Common myeloid progenitor, CD34-positive (primary cell): ENCODE data around the gene KIAA1217.

Experiments
- CTCF ChIA-PET: fragments of 350-600 bp; sonication (Branson Sonifier 250); formaldehyde crosslinking; loops from one replicate; lab custom pipeline; 2021; ENCODE audit warnings: antibody characterized with exemption; lab: Charles Lee
- POLR2A ChIA-PET: fragments of 350-600 bp; sonication (Branson Sonifier 250); formaldehyde crosslinking; loops from one replicate; lab custom pipeline; 2021; ENCODE audit warnings: antibody characterized with exemption; lab: Charles Lee
- DNase-seq, 3 donors: peaks; one replicate each; pipeline versions ENCODE4 v3.0.0 to v3.0.0-alpha.2; 2013
- H3K27ac ChIP-seq, 2 experiments: 1 replicate in 1 of 2; 2 replicates in 1 of 2; pipeline ENCODE4 v1.7.0; 2013; ENCODE audit warnings: inconsistent platforms in 2 of 2, low read length in 2 of 2, mild to moderate bottlenecking in 2 of 2, low read depth in 1 of 2, moderate library complexity in 1 of 2; ENCODE audit not compliant: severe bottlenecking in 2 of 2, insufficient read depth in 1 of 2, poor library complexity in 1 of 2
- H3K27me3 ChIP-seq, 5 experiments: replicated peaks in 2 of 5; 1 replicate in 3 of 5; 2 replicates in 2 of 5; pipeline versions ENCODE4 v1.6.1 to v1.7.0; 2013; ENCODE audit warnings: low read length in 4 of 5, mild to moderate bottlenecking in 2 of 5, moderate library complexity in 2 of 5, inconsistent platforms in 1 of 5; ENCODE audit not compliant: insufficient read depth in 5 of 5, control insufficient read depth in 4 of 5
- H3K36me3 ChIP-seq, 4 experiments: 1 replicate in 2 of 4; 2 replicates in 2 of 4; pipeline versions ENCODE4 v1.6.1 to v1.7.0; 2013; ENCODE audit warnings: low read length in 3 of 4, control low read depth in 1 of 4, mild to moderate bottlenecking in 1 of 4; ENCODE audit not compliant: control insufficient read depth in 4 of 4, insufficient read depth in 4 of 4
- H3K4me1 ChIP-seq, 4 experiments: 1 replicate in 3 of 4; 2 replicates in 1 of 4; pipeline versions ENCODE4 v1.6.1 to v1.7.1; 2013; ENCODE audit warnings: low read length in 3 of 4, mild to moderate bottlenecking in 3 of 4, control low read depth in 1 of 4, inconsistent platforms in 1 of 4, moderate library complexity in 1 of 4; ENCODE audit not compliant: control insufficient read depth in 4 of 4, insufficient read depth in 4 of 4; ENCODE audit errors: control extremely low read depth in 1 of 4
- H3K4me3 ChIP-seq, 7 experiments: 1 replicate in 4 of 7; 2 replicates in 3 of 7; pipeline versions ENCODE4 v1.5.1 to v1.7.0; 2013; ENCODE audit warnings: mild to moderate bottlenecking in 7 of 7, low read length in 6 of 7, moderate library complexity in 6 of 7, inconsistent platforms in 2 of 7, low read depth in 2 of 7, control low read depth in 1 of 7; ENCODE audit not compliant: insufficient read depth in 4 of 7, control insufficient read depth in 1 of 7; ENCODE audit errors: extremely low read depth in 1 of 7
- H3K9me3 ChIP-seq, 5 experiments: 1 replicate in 4 of 5; 2 replicates in 1 of 5; pipeline versions ENCODE4 v1.6.1 to v1.7.1; 2013; ENCODE audit warnings: low read length in 4 of 5, mild to moderate bottlenecking in 2 of 5, inconsistent platforms in 1 of 5, low read depth in 1 of 5, moderate library complexity in 1 of 5; ENCODE audit not compliant: control insufficient read depth in 4 of 5, insufficient read depth in 2 of 5; ENCODE audit errors: control extremely low read depth in 1 of 5
- WGBS: methylation state at CpG from one replicate; pipeline ENCODE4 v1.1.5; 2013; ENCODE audit not compliant: insufficient coverage; 5-methylcytosine and 5-hydroxymethylcytosine counted together

KIAA1217 gene

GRCh38 chr10:24383681-24384106 lies 174.8 kb downstream of the KIAA1217 start:
- Histone ChIP-seq H3K9me3 (no peaks in the 10 kb centered on the region), H3K27me3 (peaks cover 0 to 14% (median 11%) of the 10 kb centered on the region in 5 experiments), H3K36me3 (no peaks in the 10 kb centered on the region), H3K27ac (no peak overlapping the region), H3K4me3 (no peak overlapping the region), H3K4me1 (peaks cover 0 to 8% (median 5%) of the 10 kb centered on the region in 4 experiments)
- peak; percentile 39 to 86 (median 85) for DNase-seq
- ChIA-PET CTCF (no interaction called here), POLR2A (no interaction called here)
- WGBS: 38% methylated on average over 10 of the region's 10 CpGs

DNA sequence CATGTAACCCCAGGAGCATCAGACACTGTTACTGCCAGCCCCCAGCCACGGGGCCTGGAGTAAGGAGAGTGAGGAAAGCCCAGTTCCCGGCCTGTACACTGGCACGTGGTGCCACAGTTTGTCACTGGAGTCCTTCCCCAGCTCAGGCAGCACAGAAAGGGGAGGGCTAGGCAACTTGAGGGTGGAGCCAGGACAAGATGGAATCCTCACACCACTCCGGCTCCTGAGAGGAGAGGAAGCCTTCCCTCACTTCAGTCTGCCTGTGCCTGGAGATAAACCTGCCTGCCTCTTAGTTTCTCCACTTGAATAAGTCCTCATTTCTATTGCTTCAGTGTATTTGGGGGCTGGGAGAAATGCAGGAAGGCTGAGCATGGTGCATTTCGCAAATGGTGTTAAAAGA lies 176.0 kb downstream of the KIAA1217 start:
- 48% methylated on average over 4 of the region's 5 CpGs for WGBS
- Histone ChIP-seq H3K27me3 (peaks cover 0 to 14% (median 11%) of the 10 kb centered on the region in 5 experiments), H3K9me3 (no peaks in the 10 kb centered on the region), H3K4me3 (no peak overlapping the region), H3K4me1 (peaks cover 0 to 8% (median 5%) of the 10 kb centered on the region in 4 experiments), H3K27ac (no peak overlapping the region), H3K36me3 (no peaks in the 10 kb centered on the region)
- ChIA-PET POLR2A (no interaction called here), CTCF (no interaction called here)
- DNase-seq: no peak

DNA sequence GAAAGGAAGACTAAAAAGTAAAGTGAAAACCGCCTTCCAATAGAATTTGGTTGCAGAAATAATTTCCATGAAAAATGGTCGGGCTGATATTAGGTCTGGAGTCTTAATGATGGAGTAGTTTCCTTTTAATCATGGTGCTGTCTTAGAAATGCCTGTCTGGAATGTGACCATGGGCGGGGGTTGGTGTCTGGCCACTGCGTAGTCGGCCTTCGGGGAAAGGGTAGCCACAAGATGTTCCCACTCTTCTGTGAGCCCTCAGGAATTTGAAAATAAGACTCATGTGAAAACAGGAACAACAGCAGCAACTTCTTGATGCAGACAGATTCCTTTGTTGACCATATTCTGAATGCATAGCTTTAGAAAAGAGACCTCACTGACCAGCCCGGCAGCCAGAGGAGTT lies 176.8 kb downstream of the KIAA1217 start:
- DNase-seq: no peak
- Histone ChIP-seq H3K4me1 (peaks cover 0 to 8% (median 5%) of the 10 kb centered on the region in 4 experiments), H3K4me3 (no peak overlapping the region), H3K27me3 (peaks cover 0 to 14% (median 11%) of the 10 kb centered on the region in 5 experiments), H3K36me3 (no peaks in the 10 kb centered on the region), H3K27ac (no peak overlapping the region), H3K9me3 (no peaks in the 10 kb centered on the region)
- CTCF ChIA-PET: no interaction called here
- POLR2A ChIA-PET: no interaction called here
- WGBS: 66% methylated on average over 7 of the region's 7 CpGs

DNA sequence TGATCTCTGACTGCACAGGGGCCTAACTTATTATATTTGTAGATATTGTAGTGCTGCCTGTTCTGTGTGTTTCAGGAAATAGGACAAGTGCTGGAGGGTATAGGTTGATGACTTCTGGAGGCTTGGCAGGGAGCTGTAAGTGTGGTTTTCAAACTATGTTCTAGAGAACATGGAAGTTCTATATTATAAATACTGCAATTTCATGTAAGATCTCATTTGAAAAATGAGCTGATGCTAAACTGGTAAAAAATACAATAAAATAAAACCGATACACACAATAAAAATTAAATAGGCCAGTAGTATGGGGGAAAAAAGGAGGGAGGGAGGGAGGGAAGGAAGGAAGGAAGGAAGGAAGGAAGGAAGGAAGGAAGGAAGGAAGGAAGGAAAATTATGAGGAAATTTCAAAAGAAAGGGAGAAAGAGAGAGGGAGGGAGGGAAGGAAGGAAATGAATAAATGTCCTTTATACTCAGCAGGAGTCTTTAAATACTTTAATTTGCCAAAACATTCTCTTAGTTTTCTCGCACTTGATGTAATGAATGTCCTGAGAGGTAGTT lies 181.3 kb downstream of the KIAA1217 start:
- ChIA-PET CTCF (no interaction called here), POLR2A (no interaction called here)
- H3K9me3 ChIP-seq: no peaks in the 10 kb centered on the region
- no peak overlapping the region for H3K27ac ChIP-seq
- H3K27me3 ChIP-seq: peaks cover 0 to 9% (median 7%) of the 10 kb centered on the region in 5 experiments
- no peaks in the 10 kb centered on the region for H3K36me3 ChIP-seq
- no CpG with 5 or more reads among the region's 2 CpGs for WGBS
- DNase-seq: no peak
- no peak overlapping the region for H3K4me3 ChIP-seq
- no peaks in the 10 kb centered on the region for H3K4me1 ChIP-seq

DNA sequence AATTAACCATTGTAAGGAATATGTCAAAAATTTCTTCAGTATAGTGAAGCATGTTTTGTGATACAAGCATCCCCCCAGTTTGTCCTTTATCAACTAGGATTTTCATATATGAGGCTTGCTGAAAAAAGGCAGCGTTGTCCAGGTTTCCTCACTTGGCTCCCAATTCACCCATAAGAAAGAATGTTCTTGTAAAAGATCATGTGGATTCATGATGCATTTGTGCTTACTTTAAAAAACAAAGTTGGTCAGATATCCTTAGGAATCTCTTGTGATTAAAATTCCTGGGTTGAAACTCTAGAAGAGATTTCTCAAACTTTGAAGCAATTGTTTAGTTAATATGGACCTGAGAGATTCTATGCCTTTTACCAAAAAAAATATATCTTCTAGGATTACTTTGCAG lies 181.8 kb downstream of the KIAA1217 start:
- H3K4me3 ChIP-seq: no peak overlapping the region
- no peaks in the 10 kb centered on the region for H3K9me3 ChIP-seq
- no peaks in the 10 kb centered on the region for H3K4me1 ChIP-seq
- H3K27me3 ChIP-seq: peaks cover 0 to 9% (median 4%) of the 10 kb centered on the region in 5 experiments
- H3K36me3 ChIP-seq: no peaks in the 10 kb centered on the region
- POLR2A ChIA-PET: no interaction called here
- CTCF ChIA-PET: no interaction called here
- no CpG with 5 or more reads among the region's 1 CpG for WGBS
- H3K27ac ChIP-seq: no peak overlapping the region
- no peak for DNase-seq

DNA sequence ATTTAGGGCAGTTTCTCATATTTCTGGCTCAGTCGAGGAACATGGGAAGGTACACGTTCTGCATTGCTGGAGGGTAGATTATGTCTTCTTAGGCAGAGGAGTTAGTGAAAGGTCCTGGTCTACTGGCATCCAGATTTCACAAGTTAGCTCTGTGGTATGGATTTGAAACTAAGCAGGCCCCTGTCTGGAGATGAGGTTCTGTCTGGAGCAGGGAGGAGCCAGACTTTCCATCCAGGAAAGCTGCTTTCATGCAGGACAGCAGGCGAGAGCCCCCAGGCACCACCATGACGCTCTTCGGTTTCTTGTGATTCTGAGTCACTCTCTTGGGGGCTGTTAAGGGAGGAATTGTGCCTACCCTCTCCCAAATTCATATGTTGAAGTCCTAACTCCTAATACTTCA lies 184.3 kb downstream of the KIAA1217 start:
- peaks cover 0 to 7% (median 0%) of the 10 kb centered on the region in 5 experiments for H3K27me3 ChIP-seq
- WGBS: 96% methylated on average over 4 of the region's 5 CpGs
- H3K9me3 ChIP-seq: no peaks in the 10 kb centered on the region
- ChIA-PET POLR2A (no interaction called here), CTCF (no interaction called here)
- no peaks in the 10 kb centered on the region for H3K36me3 ChIP-seq
- no peak overlapping the region for H3K27ac ChIP-seq
- no peak for DNase-seq
- no peaks in the 10 kb centered on the region for H3K4me1 ChIP-seq
- no peak overlapping the region for H3K4me3 ChIP-seq

DNA sequence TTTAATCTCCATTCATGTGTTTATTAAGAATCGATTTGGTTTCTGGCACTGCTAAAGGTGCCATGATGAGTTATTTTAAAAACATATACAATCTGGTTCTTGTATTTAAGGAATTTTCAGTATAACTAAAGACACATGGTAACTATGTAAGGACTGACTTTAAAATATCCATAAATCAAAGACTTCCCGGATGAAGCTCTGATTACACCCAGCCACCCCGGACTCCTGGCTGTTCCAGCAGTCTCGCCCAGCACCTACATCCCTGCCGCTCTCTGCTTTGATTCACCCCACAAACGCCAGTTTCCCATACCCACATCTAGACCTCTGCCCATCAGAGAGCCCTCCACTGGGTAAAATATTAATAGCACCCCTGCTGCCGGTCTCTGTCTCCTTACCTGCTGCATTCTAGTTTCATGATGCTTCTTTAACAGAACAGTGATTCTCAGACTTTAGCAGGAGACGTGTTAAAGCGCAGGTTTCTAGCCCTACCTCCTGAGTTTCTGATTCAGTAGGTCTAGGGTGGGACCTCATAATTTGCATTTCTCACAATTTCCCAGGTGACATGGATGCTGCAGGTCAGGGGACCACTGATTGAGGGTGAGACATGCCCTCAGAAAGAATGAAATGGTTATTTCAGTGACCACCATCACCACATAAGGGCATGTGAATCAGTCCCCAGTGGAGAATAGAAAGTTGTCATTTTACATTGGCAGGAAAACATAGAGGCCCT lies 185.7 kb downstream of the KIAA1217 start:
- 93% methylated on average over 7 of the region's 9 CpGs for WGBS
- no peak overlapping the region for H3K27ac ChIP-seq
- peaks cover 0 to 7% (median 0%) of the 10 kb centered on the region in 5 experiments for H3K27me3 ChIP-seq
- no peak for DNase-seq
- no peaks in the 10 kb centered on the region for H3K9me3 ChIP-seq
- H3K36me3 ChIP-seq: no peaks in the 10 kb centered on the region
- no peaks in the 10 kb centered on the region for H3K4me1 ChIP-seq
- POLR2A ChIA-PET: no interaction called here
- CTCF ChIA-PET: no interaction called here
- no peak overlapping the region for H3K4me3 ChIP-seq
